ENCODE data around the gene HYLS1.

Gene HYLS1

DNA sequence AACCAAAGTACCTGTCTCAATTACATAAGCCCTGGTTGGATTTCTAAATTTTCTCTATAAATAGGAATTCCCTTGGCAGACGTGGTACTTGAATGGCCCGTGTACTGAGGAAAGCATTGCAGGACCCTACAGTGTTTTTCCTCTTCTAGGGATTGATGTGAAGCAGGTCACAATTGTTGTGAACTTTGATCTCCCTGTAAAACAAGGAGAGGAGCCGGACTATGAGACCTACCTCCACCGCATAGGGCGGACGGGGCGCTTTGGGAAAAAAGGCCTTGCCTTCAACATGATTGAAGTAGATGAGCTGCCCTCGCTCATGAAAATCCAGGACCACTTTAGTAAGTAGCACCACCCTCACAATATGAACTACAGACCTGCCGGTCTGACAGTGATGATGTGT is 33.6 kb downstream of the HYLS1 start:
- TF ChIP-seq ZNF274 (IDR thresholded peaks at IDR 0.05; ENCODE audit: low read depth, low read length) = no peak
- no peak overlapping the region for H3K4me3 ChIP-seq (ENCODE audit: low read length)

DNA sequence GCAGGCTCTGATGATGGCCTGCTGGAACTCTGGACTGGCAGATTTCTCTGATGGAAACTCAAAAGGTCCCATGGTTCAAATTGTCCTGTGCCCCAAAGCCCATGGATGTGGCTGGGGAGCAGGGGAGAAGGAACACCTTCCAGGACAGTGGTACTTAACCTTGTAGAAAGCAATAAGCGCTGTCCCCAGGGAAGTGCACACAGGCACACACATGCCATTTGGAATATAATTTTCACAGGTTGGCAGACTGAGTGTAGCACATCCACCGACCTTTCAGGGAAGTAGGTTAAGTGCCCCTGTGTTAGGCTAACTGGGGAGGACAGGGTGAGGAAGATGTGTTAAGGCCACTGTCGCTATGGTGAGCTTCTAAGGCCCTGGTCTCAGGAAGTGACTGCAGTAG is 34.7 kb downstream of the HYLS1 start:
- TF ChIP-seq ZNF274 (IDR thresholded peaks at IDR 0.05; ENCODE audit: low read depth, low read length) = no peak
- no peak overlapping the region for H3K4me3 ChIP-seq (ENCODE audit: low read length)

DNA sequence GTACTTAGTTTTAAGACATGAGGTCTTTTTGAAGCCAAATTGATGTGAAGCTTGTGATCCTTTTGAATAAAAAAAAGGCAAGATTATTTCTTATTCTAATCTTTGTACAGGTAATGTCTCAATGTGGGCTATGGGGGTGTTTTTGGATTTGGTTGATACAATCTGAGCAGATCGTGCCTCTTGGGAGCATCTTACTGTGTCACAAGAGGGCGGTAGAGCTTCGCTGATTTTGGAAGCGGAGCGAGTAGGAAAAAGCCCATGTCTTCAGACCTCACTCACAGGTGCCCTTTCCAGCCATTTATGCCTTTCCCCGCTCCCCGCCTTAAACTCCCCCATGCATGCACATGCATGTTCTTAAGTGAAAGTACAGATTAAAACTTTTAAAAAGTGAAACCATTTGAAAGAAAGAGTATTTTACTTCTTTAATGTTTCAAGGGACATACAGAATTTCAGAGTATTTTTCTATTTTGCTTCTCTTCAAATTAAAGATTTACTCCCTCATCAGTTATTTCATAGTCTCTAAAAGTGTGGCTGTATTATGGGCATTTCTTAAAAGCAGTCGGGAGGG is 35.6 kb downstream of the HYLS1 start:
- no peak overlapping the region for H3K4me3 ChIP-seq (ENCODE audit: low read length)
- no peak for TF ChIP-seq ZNF274 (IDR thresholded peaks at IDR 0.05; ENCODE audit: low read depth, low read length)

DNA sequence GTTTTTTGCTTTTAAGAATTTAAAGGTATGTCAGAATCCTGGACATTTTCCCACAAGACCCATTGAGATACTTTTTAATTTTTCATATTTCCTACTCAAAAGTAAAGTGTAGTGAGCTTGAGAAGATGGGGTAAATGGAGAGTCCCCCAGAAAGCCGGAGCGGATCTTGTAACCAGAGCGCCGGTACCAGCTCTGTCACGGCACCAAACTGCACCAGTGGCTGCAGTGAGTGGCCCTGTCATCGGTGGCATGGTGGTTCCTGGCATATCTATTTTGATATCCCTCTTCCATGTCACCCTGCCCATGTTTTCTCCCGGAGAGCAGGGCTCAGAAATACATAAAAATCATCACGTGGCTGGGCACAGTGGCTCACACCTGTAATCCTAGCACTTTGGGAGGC is 36.2 kb downstream of the HYLS1 start:
- no peak for TF ChIP-seq ZNF274 (IDR thresholded peaks at IDR 0.05; ENCODE audit: low read depth, low read length)
- no peak overlapping the region for H3K4me3 ChIP-seq (ENCODE audit: low read length)

DNA sequence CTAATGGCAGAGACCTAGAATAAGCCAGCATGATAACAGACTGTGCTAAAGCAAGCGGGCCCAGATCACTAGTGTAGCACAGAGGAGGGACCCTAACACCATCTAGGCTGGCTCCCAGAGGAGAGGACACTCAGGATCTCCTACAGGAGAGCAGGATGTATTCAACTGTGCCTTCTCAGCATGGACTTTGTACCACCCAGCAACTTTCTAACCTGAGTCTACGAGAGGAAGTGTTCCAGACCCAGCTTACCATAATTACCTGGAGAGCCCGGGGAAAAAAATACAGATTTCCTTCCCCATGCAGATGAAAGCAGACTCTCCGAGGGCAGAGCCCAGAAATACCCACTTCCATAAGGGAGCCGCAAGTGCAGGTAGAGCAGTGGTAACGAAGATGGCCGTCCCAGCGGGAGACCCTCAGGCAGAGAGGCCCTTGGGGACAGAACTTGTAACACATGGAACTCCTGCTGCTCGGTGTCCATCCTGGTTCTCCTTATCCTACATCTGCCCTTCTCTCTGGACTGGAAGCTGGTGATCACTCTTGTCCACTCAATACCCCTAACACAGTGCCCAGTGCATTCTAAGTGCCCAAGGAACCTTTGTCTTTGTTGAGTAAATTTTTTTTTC is 37.0 kb downstream of the HYLS1 start:
- H3K4me3 ChIP-seq (ENCODE audit: low read length) = no peak overlapping the region
- TF ChIP-seq ZNF274 (IDR thresholded peaks at IDR 0.05; ENCODE audit: low read depth, low read length) = no peak

DNA sequence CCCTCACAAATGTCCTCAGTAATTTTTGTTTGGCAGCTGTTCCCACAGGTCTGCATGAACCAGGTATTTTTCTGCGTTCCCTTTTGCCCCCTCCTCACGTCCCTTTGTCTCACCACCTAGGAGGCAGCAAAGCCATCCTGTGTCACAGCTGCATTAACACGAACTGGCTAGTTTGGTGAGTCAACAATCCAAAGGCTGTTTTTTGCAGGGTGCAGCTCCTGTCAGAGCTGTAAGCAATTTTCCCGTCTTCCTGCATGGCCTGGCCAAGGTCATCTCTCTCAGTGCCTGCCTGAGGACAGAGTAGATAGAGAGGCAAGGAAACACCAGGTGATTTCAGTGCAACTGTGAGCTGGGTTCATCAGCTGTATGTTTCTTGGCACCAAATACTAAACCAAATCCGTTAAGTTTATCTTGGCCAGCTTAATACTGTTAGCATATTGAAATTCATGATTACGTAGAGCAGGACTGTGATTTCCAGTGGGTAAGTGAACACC is 37.8 kb downstream of the HYLS1 start:
- no peak for TF ChIP-seq ZNF274 (IDR thresholded peaks at IDR 0.05; ENCODE audit: low read depth, low read length)
- no peak overlapping the region for H3K4me3 ChIP-seq (ENCODE audit: low read length)

DNA sequence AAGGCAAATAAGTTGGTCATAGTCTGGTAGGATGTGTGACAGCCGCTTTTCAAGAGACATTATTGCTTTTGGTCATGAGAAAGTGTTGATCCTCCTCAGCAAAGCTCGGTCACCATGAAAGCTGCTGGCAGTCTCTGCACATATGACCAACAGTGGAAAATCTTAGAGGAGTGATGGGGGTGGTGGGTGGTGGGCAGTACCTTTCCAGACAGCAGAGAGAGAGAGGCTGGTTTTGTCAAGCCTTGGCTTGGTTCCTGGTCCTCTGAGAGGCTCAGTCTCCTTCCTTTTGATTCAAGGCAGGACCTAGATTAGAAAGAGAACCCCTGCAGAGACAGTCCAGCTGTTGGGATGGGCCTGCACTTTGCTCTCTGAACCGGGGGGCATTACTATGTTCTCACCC is 38.3 kb downstream of the HYLS1 start:
- no peak for TF ChIP-seq ZNF274 (IDR thresholded peaks at IDR 0.05; ENCODE audit: low read depth, low read length)
- no peak overlapping the region for H3K4me3 ChIP-seq (ENCODE audit: low read length)

DNA sequence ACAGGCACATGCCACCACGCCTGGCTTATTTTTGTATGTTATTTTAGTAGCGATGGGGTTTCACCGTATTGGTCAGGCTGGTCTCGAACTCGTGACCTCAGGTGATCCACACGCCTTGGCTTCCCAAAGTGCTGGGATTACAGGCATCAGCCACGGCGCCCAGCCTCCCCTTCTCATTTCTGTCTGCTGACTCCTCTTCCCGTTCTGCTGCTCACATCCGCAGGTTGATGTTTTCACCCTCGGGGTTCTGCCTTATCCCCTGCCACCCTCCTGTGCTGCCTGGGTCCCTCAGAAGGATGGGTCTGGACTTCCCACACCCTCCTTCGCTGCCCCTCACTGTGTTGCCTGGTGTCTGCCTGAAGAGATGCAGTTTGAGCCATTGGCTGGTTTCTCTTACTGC is 39.2 kb downstream of the HYLS1 start:
- TF ChIP-seq ZNF274 (IDR thresholded peaks at IDR 0.05; ENCODE audit: low read depth, low read length) = no peak
- no peak overlapping the region for H3K4me3 ChIP-seq (ENCODE audit: low read length)

DNA sequence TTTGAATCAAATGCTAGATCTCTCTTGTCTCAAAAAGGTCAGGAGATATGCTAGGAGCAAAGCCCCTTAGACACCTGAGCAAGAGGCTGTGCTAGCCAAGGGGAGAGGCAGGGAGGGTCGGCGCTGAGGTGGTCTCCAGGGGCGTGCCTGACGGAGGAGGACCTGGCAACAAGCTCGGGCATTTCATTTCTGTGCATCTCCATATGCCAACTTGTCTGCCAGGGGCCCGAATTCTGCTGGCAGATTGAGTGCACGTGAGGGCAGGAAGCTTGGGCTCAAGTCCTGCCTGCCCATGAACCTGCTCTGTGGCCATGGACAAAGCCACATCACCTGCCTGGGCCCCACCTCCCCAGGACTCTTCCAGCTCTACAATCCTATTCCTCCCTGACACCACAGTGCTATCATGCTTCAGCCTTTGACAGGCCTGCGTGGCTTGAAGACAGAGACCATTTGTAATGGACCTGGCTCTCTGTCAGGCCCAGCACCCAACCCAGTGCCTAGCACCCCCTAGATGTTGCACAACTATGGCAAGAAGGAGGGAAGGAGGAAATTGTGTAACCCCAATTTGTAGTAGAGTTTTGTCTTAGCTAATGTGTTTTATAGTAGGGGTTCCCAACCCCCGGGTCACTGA is 42.1 kb downstream of the HYLS1 start:
- H3K4me3 ChIP-seq (ENCODE audit: low read length) = no peak overlapping the region
- TF ChIP-seq ZNF274 (IDR thresholded peaks at IDR 0.05; ENCODE audit: low read depth, low read length) = no peak

DNA sequence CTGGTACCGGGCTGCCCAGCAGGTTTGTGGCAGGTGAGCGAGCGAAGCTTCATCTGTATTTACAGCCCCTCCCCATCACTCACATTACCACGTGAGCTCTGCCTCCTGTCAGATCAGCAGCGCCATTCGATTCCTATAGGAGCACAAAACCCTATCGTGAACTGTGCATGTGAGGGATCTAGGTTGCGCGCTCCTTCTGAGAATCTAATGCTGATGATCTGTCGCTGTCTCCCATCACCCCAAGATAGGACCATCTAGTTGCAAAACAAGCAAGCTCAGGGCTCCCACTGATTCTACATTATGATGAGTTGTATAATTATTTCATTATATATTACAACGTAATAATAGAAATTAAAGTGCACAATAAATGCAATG is 42.6 kb downstream of the HYLS1 start:
- no peak overlapping the region for H3K4me3 ChIP-seq (ENCODE audit: low read length)
- no peak for TF ChIP-seq ZNF274 (IDR thresholded peaks at IDR 0.05; ENCODE audit: low read depth, low read length)

DNA sequence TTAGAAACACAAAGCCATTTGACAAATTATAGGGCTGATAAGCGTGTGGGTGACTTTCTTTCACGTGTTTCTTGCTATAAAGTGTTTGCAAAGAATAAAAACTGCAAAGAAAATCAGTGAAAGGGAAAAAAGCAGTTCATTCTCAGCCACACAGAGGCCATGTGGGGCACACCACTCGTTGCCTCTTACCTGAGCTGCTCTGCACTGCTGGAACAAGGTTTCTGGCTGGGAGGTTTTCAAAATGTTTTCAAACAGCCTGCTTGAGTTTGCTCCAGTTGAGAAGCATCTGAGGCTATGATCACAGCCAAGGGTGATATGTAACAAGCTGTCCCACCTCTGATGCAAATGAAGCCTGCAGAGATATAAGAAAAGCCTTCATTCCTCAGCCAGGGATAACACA is 43.6 kb downstream of the HYLS1 start:
- H3K4me3 ChIP-seq (ENCODE audit: low read length) = no peak overlapping the region
- no peak for TF ChIP-seq ZNF274 (IDR thresholded peaks at IDR 0.05; ENCODE audit: low read depth, low read length)

DNA sequence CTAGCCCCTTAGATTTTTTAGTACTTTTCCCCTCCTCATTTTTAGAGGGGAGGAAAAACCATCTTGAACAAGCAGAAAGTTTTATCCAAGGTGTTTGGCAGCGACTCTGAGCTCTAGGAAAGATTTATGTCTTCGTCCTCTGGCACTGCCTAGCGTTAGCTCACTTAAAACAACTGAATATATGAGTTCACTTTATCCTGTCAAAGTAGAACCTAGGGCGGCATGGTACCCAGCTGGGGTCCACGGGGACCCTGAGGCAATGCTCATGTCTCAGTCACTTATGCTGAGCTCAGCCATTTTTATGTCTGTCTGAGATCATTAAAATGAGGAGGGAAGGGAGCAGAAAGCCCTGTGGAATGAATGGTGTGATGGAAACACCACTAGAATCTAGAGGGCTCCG is 44.2 kb downstream of the HYLS1 start:
- TF ChIP-seq ZNF274 (IDR thresholded peaks at IDR 0.05; ENCODE audit: low read depth, low read length) = no peak
- H3K4me3 ChIP-seq (ENCODE audit: low read length) = no peak overlapping the region

DNA sequence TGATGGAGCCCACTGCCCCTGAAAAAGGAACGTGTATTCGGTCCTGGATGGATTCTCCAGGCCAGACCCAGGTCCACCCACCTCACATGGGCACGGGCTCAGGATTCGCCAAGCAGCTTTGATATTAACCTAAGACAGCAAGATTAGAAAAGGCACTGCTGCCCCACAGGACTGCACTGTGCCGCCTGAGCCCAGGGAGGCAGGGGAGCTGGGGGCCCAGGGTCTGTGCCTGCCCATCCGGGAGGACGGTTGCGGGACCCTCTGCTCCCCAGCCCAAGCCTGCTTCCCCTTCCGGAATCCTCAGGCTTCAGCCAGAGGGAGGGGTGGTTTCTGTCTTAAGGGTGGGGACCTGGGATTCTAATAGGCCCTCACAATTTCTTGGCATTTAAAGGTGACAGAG is 44.8 kb downstream of the HYLS1 start:
- no peak for TF ChIP-seq ZNF274 (IDR thresholded peaks at IDR 0.05; ENCODE audit: low read depth, low read length)
- H3K4me3 ChIP-seq (ENCODE audit: low read length) = no peak overlapping the region

DNA sequence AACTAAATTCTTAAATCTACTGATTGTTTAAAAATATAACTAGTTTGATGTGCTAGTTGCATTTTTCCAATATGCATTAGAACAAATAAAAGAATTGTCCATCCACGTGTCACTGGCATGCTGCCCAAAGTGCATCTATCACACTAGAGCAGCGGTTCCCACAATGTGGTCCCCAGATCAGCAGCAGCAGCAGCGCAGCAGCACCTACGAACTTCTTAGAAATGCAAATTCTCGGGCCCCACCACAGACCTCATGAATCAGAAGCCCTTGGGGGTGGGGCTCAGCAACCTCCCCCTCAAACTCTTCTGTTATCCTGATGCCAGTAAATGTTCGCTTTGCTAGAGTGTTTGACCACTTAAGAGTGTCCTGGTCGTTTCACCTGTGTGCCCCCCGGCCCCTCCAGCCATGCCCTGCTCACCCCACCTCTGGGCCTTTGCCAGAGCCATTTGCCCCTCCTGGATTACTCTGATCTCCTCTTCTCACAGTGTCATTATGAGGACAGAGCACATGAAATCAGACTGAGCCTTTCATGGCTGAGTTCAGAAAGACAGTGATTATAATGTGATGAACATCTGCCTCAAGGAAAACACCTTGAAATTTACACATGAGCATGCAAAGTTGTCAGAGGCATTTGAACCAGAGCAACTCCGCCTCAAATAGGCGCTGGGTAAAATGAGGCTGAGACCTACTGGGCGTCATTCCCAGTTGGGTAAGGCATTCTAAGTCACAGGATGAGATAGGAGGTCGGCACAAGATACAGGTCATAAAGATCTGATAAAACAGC is 45.8 kb downstream of the HYLS1 start:
- H3K4me3 ChIP-seq (ENCODE audit: low read length) = no peak overlapping the region
- TF ChIP-seq ZNF274 (IDR thresholded peaks at IDR 0.05; ENCODE audit: low read depth, low read length) = no peak

DNA sequence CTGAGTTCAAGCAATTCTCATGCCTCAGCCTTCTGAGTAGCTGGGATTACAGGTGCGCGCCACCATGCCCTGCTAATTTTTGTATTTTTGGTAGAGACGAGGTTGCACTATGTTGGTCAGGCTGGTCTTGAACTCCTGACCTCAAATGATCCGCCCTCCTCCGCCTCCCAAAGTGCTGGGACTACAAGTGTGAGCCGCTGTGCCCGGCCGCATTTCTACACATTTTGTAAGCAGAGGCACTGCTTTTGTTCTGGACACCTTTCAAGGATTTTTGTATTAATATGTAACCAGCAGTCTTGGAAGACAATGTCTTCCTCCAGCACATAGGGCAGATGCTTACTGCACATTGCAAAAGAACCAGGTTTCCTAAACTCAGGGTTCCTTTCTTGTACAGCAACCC is 47.0 kb downstream of the HYLS1 start:
- TF ChIP-seq ZNF274 (IDR thresholded peaks at IDR 0.05; ENCODE audit: low read depth, low read length) = no peak
- no peak overlapping the region for H3K4me3 ChIP-seq (ENCODE audit: low read length)

Data from GM08714 (cell line).